ENCODE measurements around the gene PMF1.
"Not testable (repeated sequence)": the region's sequence is repeated elsewhere in the genome, so short reads cannot be mapped to it uniquely, and the experiment has no call there.

Gene PMF1

GRCh38 chr1:156212130-156212529 is 677 bp upstream of the PMF1 start:
- peak overlapping the region; percentile 80 for H3K4me3 ChIP-seq (ENCODE audit: low read depth, low read length, poor library complexity, severe bottlenecking)
- H3K4me2 ChIP-seq (ENCODE audit: low read length) = peak overlapping the region; percentile 88
- no peaks in the 10 kb centered on the region for H3F3A ChIP-seq (ENCODE audit: insufficient read depth, low read length)
- H3K9me3 ChIP-seq (ENCODE audit: low read length) = no peaks in the 10 kb centered on the region
- peaks cover 19% of the 10 kb centered on the region for H3K4me1 ChIP-seq (ENCODE audit: insufficient read depth, low read length, severe bottlenecking)
- peak overlapping the region; percentile 74 for H3K9ac ChIP-seq (ENCODE audit: low read length)
- TF ChIP-seq EZH2 (IDR thresholded peaks at IDR 0.05; ENCODE audit: borderline replicate concordance, low read length) (no peak), CTCF (IDR thresholded peaks at IDR 0.05; ENCODE audit: low read length) (no peak)
- no peaks in the 10 kb centered on the region for H3K9me2 ChIP-seq (ENCODE audit: low read depth, low read length)
- H4K20me1 ChIP-seq (ENCODE audit: insufficient read depth, low read length) = no peaks in the 10 kb centered on the region
- H3K27ac ChIP-seq (ENCODE audit: low read depth, low read length, poor library complexity, severe bottlenecking) = peak overlapping the region; percentile 80
- no peaks in the 10 kb centered on the region for H3K27me3 ChIP-seq (ENCODE audit: insufficient read depth, low read length)
- H3K79me2 ChIP-seq (ENCODE audit: insufficient read depth, low read length) = peaks cover 7% of the 10 kb centered on the region; the same call in 1 of the 2 replicates
- no peak overlapping the region for H2AFZ ChIP-seq (ENCODE audit: low read length)
- H3K36me3 ChIP-seq (ENCODE audit: insufficient read depth, low read length) = peaks cover 45% of the 10 kb centered on the region; the same call in 1 of the 2 replicates

- H3K36me3 ChIP-seq (ENCODE audit: insufficient read depth, low read length) = peaks cover 35% of the 10 kb centered on the region; the same call in 1 of the 2 replicates
- TF ChIP-seq CTCF (IDR thresholded peaks at IDR 0.05; ENCODE audit: low read length) (no peak), EZH2 (IDR thresholded peaks at IDR 0.05; ENCODE audit: borderline replicate concordance, low read length) (no peak)
- H3K4me1 ChIP-seq (ENCODE audit: insufficient read depth, low read length, severe bottlenecking) = peaks cover 19% of the 10 kb centered on the region
- peaks cover 12% of the 10 kb centered on the region; the same call in 1 of the 2 replicates for H3K79me2 ChIP-seq (ENCODE audit: insufficient read depth, low read length)
- H3F3A ChIP-seq (ENCODE audit: insufficient read depth, low read length) = no peaks in the 10 kb centered on the region
- H3K9me3 ChIP-seq (ENCODE audit: low read length) = no peaks in the 10 kb centered on the region
- peak overlapping the region; percentile 80 for H3K27ac ChIP-seq (ENCODE audit: low read depth, low read length, poor library complexity, severe bottlenecking)
- H4K20me1 ChIP-seq (ENCODE audit: insufficient read depth, low read length) = no peaks in the 10 kb centered on the region
- no peaks in the 10 kb centered on the region for H3K27me3 ChIP-seq (ENCODE audit: insufficient read depth, low read length)
- peak overlapping the region; percentile 80 for H3K4me3 ChIP-seq (ENCODE audit: low read depth, low read length, poor library complexity, severe bottlenecking)
- no peaks in the 10 kb centered on the region for H3K9me2 ChIP-seq (ENCODE audit: low read depth, low read length)
- H3K4me2 ChIP-seq (ENCODE audit: low read length) = peak overlapping the region; percentile 88
- H3K9ac ChIP-seq (ENCODE audit: low read length) = peak overlapping the region; percentile 74
- no peak overlapping the region for H2AFZ ChIP-seq (ENCODE audit: low read length)
Measured at GRCh38 chr1:156213644-156213966, 798 bp downstream of the PMF1 start.

GRCh38 chr1:156214024-156214748 is 1.4 kb downstream of the PMF1 start:
- H4K20me1 ChIP-seq (ENCODE audit: insufficient read depth, low read length) = no peaks in the 10 kb centered on the region
- TF ChIP-seq EZH2 (IDR thresholded peaks at IDR 0.05; ENCODE audit: borderline replicate concordance, low read length) = no peak
- TF ChIP-seq CTCF (IDR thresholded peaks at IDR 0.05; ENCODE audit: low read length) = no peak
- H3K36me3 ChIP-seq (ENCODE audit: insufficient read depth, low read length) = peaks cover 29% of the 10 kb centered on the region; the same call in 1 of the 2 replicates
- H3K4me3 ChIP-seq (ENCODE audit: low read depth, low read length, poor library complexity, severe bottlenecking) = peak overlapping the region; percentile 80
- H3K9ac ChIP-seq (ENCODE audit: low read length) = peak overlapping the region; percentile 74
- no peaks in the 10 kb centered on the region for H3K9me3 ChIP-seq (ENCODE audit: low read length)
- no peaks in the 10 kb centered on the region for H3K27me3 ChIP-seq (ENCODE audit: insufficient read depth, low read length)
- peak overlapping the region; percentile 88 for H3K4me2 ChIP-seq (ENCODE audit: low read length)
- H3K4me1 ChIP-seq (ENCODE audit: insufficient read depth, low read length, severe bottlenecking) = peaks cover 19% of the 10 kb centered on the region
- peak overlapping the region; percentile 7 for H3K27ac ChIP-seq (ENCODE audit: low read depth, low read length, poor library complexity, severe bottlenecking)
- H3K79me2 ChIP-seq (ENCODE audit: insufficient read depth, low read length) = peaks cover 12% of the 10 kb centered on the region; the same call in 1 of the 2 replicates
- H3F3A ChIP-seq (ENCODE audit: insufficient read depth, low read length) = no peaks in the 10 kb centered on the region
- no peaks in the 10 kb centered on the region for H3K9me2 ChIP-seq (ENCODE audit: low read depth, low read length)
- no peak overlapping the region for H2AFZ ChIP-seq (ENCODE audit: low read length)

- not testable (repeated sequence) for H2AFZ ChIP-seq (ENCODE audit: low read length); H3K9me2 ChIP-seq (ENCODE audit: low read depth, low read length); H3K27me3 ChIP-seq (ENCODE audit: insufficient read depth, low read length); H3K27ac ChIP-seq (ENCODE audit: low read depth, low read length, poor library complexity, severe bottlenecking); H3K4me3 ChIP-seq (ENCODE audit: low read depth, low read length, poor library complexity, severe bottlenecking); H3F3A ChIP-seq (ENCODE audit: insufficient read depth, low read length); H3K9ac ChIP-seq (ENCODE audit: low read length); H4K20me1 ChIP-seq (ENCODE audit: insufficient read depth, low read length); H3K9me3 ChIP-seq (ENCODE audit: low read length); H3K4me2 ChIP-seq (ENCODE audit: low read length)
- peaks cover 19% of the 10 kb centered on the region; the same call in 1 of the 2 replicates for H3K36me3 ChIP-seq (ENCODE audit: insufficient read depth, low read length)
- H3K4me1 ChIP-seq (ENCODE audit: insufficient read depth, low read length, severe bottlenecking) = peaks cover 19% of the 10 kb centered on the region
- peaks cover 12% of the 10 kb centered on the region; the same call in 1 of the 2 replicates for H3K79me2 ChIP-seq (ENCODE audit: insufficient read depth, low read length)
Measured at GRCh38 chr1:156216361-156217086, 3.7 kb downstream of the PMF1 start.

Measured in OCI-LY1 (cell line).